ENCODE data around the gene CST8.

The CST8 gene

DNA sequence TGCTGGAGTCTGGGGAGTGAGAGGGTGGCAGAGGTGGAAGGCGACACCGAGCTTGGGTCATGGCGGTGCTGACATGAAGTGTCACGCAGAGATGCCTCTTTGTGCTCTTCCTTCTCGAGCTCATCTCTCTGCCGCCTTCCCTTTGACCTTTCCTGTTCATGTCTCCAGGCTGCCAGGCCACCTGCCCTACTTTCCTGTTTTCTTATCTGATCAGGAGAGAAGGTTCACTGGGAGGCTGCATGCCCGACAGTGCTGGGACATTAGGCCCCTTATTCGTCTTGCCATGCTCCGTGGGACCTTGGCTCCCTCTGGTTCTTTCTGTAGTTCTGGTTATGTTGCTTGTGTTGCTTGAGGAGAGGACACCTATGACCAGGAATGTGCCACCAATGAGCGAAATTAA, 33.2 kb downstream of the CST8 start:
- no peak for DNase-seq (ENCODE audit: low read depth)

DNA sequence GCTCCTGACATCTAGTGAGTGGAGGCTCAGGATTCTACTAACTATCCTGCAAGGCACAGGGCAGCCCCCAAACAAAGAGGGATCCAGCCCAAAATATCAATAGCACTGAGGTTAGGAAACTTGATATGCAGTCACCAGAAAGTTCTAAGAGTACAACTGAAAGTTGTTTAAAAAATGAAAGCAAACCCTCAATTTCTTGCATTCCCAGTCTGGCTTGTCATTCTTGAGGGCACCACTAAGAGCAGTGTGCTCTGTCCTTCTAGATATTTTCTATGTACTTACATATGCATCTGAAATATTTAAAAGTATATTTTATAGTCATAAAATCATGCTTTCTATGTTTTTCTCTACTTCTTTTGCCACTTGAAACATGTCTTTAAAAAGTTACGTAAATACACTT, 35.9 kb downstream of the CST8 start:
- DNase-seq (ENCODE audit: low read depth), result no peak

DNA sequence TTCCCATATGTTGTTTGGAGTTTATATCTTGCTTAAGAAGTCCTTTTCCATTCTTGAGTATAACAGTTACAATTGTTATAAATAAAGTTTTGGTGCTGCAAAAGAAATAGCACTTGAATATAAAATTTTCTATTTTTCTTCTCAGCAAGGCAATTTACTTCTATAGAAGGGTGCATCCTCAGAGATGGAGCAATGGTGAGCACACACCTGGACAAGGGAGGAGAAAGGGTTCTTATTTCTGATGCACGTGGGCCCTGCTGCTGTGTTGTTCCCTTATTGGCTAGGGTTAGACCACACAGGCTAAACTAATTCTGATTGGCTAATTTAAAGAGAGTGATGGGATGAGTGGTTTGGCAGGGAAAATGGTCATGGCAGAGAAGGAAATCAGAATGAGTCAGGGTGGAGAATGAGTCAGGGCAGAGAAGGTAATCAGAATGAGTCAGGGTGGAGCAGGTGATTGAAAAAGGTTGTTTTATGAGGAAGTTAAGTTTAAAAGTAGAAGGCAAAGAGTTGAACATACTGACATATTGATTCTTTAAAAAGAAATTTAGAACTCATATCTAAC, 38.0 kb downstream of the CST8 start:
- no peak for DNase-seq (ENCODE audit: low read depth)

DNA sequence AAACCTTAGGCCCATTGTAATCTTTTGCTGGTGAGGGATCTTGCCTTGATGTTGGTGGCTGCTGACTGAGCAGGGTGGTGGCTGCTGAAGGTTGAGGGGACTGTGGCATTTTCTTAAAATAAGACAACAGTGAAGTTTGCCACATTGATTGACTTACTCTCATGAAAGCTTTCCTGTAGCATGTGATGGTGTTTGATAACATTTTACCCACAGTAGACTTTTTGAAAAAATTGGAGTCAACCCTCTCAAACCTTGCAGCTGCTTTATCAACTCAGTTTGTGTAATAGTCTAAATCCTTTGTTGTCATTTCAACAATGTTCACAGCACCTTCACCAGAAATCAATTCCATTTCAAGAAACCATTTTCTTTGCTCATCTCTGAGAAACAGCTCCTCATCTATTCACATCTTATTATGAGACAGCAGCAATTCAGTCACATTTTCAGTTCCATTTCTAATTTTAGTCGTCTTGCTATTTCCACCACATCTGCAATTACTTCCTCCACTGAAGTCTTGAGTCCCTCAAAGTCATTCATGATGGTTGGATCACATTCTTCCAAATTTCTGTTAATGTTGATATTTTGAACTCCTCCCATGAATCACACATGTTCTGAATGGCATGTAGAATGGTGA, 40.1 kb downstream of the CST8 start:
- DNase-seq (ENCODE audit: low read depth), result no peak

DNA sequence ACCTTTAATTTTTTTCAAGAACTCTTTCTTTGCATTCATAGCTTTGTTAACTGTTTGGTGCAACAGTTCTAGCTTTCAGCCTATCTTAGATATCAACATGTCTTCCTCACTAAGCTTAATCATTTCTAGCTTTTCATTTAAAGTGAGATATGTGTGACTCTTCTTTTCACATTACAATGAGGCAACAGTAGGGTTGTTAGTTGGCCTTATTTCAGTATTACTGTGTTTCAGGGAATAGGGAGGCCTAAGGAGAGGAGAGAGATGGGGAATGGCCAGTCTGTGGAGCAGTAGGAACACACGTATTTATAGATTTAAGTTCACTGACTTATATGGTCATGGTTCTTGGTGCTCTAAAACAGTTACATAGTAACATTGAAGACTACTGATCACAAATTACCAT, 41.6 kb downstream of the CST8 start:
- no peak for DNase-seq (ENCODE audit: low read depth)

- DNase-seq (ENCODE audit: low read depth), result no peak
These were observed 42.2 kb downstream of the CST8 start for GRCh38 chr20:23533161-23533560.

- DNase-seq (ENCODE audit: low read depth), result no peak
These were observed 44.1 kb downstream of the CST8 start for GRCh38 chr20:23534801-23535593.

- DNase-seq (ENCODE audit: low read depth), result no peak
These were observed 45.5 kb downstream of the CST8 start for GRCh38 chr20:23536328-23536974.

GRCh38 chr20:23537030-23537429, 46.1 kb downstream of the CST8 start:
- DNase-seq (ENCODE audit: low read depth), result no peak

- DNase-seq (ENCODE audit: low read depth), result no peak
These were observed 49.7 kb downstream of the CST8 start for GRCh38 chr20:23540624-23541023.

GRCh38 chr20:23541330-23541729, 50.4 kb downstream of the CST8 start:
- DNase-seq (ENCODE audit: low read depth), result no peak

DNA sequence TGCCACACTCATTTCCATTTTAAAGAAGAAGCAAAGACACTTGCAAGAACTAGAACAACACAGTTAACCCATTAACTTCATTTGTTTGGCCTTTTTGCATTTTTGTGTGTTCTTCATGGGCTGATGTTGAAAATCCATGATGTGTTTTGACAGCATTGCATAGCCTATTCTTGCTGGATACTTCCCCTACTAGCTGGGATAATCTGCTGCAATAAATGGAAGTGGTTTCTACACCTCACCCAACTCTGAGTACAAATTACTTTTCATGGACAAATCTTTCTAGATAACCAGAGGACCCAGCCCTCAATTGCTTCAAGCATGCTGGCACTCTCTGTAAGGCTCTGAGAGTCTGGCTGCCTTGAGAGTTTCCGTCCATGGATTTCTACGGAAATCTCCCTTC, 50.9 kb downstream of the CST8 start:
- no peak for DNase-seq (ENCODE audit: low read depth)

GRCh38 chr20:23542801-23543200, 51.9 kb downstream of the CST8 start:
- no peak for DNase-seq (ENCODE audit: low read depth)

DNA sequence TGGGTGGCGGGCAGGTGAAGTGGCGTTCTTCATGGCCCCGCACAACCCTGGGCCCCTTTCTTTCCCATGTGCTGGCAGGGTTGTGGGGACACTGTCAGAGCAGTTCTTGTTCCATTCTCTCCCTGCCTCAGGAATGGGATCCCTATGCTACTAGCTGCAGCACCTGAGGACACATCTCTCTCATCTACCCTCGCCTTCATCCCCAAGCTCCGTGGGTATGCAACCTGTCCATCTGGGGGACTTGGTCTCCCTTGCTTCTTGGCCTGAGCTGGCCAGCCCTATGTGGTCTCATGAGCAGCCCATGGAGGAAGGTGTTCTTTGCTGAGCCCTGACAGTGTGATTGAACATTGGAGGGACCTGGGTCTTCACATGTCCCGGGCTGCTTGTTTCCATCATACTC, 53.2 kb downstream of the CST8 start:
- DNase-seq (ENCODE audit: low read depth), result no peak

All from stromal cell of bone marrow (primary cell).